Spinal cord (tissue), 10 donors: Measurements from ENCODE around the gene NPEPPS. TPM values are rescaled to one million over a fixed set of nuclear protein-coding genes. Genes with fewer than 3 reads are reported as not detected.

Source experiments
- DNase-seq, 6 donors: peaks; one replicate each; pipeline versions ENCODE4 v3.0.0 to v3.0.0-alpha.2; 2013 to 2015; ENCODE audit warnings: low spot score in 6 of 6, low read depth in 4 of 6
- H3K27ac ChIP-seq: one replicate; pipeline ENCODE4 v1.5.1; 2013; ENCODE audit warnings: low read depth, low read length, control low read depth
- H3K27me3 ChIP-seq: one replicate; pipeline ENCODE4 v1.6.1; 2013; ENCODE audit warnings: low read length; ENCODE audit not compliant: control insufficient read depth, insufficient read depth
- H3K36me3 ChIP-seq: one replicate; pipeline ENCODE4 v1.6.1; 2013; ENCODE audit warnings: low read length; ENCODE audit not compliant: control insufficient read depth, insufficient read depth
- H3K4me1 ChIP-seq: one replicate; pipeline ENCODE4 v1.6.1; 2013; ENCODE audit warnings: low read length; ENCODE audit not compliant: control insufficient read depth, insufficient read depth
- H3K4me3 ChIP-seq: one replicate; pipeline ENCODE4 v1.5.1; 2013; ENCODE audit warnings: low read depth, low read length, control low read depth
- H3K9me3 ChIP-seq: one replicate; pipeline ENCODE4 v1.6.1; 2013; ENCODE audit warnings: low read length; ENCODE audit not compliant: control insufficient read depth, insufficient read depth
- WGBS: methylation state at CpG from one replicate; pipeline ENCODE4 v1.1.5; 2013; ENCODE audit warnings: missing lambda C conversion rate; ENCODE audit not compliant: insufficient coverage; 5-methylcytosine and 5-hydroxymethylcytosine counted together
- polyA plus RNA-seq, 2 donors: library from polyadenylated mRNA; unstranded; fragments of 120-200 nt; gene quantifications; one replicate each; pipeline ENCODE4 v1.2.1, GENCODE V29; 2013; ENCODE audit not compliant: insufficient read length in 2 of 2
- total RNA-seq, 2 donors: library from RNA; depleted of rRNA in 1 of 2; stranded (reverse); fragments of 120-200 nt in 1 of 2; fragments of >200 nt in 1 of 2; gene quantifications; one replicate each; pipeline versions ENCODE4 v1.2.3 to v1.2.4, GENCODE V29; 2013 to 2014
- donor health status: healthy.

NPEPPS gene
- total and polyA plus RNA-seq, 4 donors, result 111 to 195 (median 186) TPM

- no peak overlapping the region for H3K4me3 ChIP-seq
- H3K27ac ChIP-seq, result no peak overlapping the region
- no peaks in the 10 kb centered on the region for H3K27me3 ChIP-seq
- no peak for DNase-seq
- 22% methylated on average over 1 of the region's 2 CpGs for WGBS
- H3K4me1 ChIP-seq, result peaks cover 7% of the 10 kb centered on the region
- H3K36me3 ChIP-seq, result peaks cover 25% of the 10 kb centered on the region
- no peaks in the 10 kb centered on the region for H3K9me3 ChIP-seq
These were observed 122.5 kb downstream of the NPEPPS start for GRCh38 chr17:47653442-47653841.

GRCh38 chr17:47654991-47655390, 124.1 kb downstream of the NPEPPS start:
- H3K27me3 ChIP-seq, result no peaks in the 10 kb centered on the region
- H3K27ac ChIP-seq, result no peak overlapping the region
- no peak overlapping the region for H3K4me3 ChIP-seq
- H3K9me3 ChIP-seq, result no peaks in the 10 kb centered on the region
- H3K36me3 ChIP-seq, result peaks cover 30% of the 10 kb centered on the region
- no peak for DNase-seq
- 69% methylated on average over 5 of the region's 6 CpGs for WGBS
- H3K4me1 ChIP-seq, result no peaks in the 10 kb centered on the region

- peaks cover 47% of the 10 kb centered on the region for H3K36me3 ChIP-seq
These were observed 129.2 kb downstream of the NPEPPS start for GRCh38 chr17:47660064-47660492.

GRCh38 chr17:47663912-47664623, 133.2 kb downstream of the NPEPPS start:
- Histone ChIP-seq H3K4me3 (no peak overlapping the region), H3K9me3 (no peaks in the 10 kb centered on the region), H3K27ac (no peak overlapping the region), H3K4me1 (no peaks in the 10 kb centered on the region), H3K36me3 (peaks cover 52% of the 10 kb centered on the region), H3K27me3 (no peaks in the 10 kb centered on the region)
- 60% methylated on average over 3 of the region's 6 CpGs for WGBS
- DNase-seq, result peak in 5 of 6 donors; percentile 28 to 88 (median 44)

More at GRCh38 chr17:47660064-47660492, 129.2 kb downstream of the NPEPPS start:
- H3K4me1 ChIP-seq, result no peaks in the 10 kb centered on the region
- H3K4me3 ChIP-seq, result no peak overlapping the region
- H3K27ac ChIP-seq, result no peak overlapping the region
- DNase-seq, result no peak
- no peaks in the 10 kb centered on the region for H3K9me3 ChIP-seq
- WGBS, result 100% methylated on average over 1 of the region's 6 CpGs
- H3K27me3 ChIP-seq, result no peaks in the 10 kb centered on the region

GRCh38 chr17:47664624-47664941, 133.7 kb downstream of the NPEPPS start:
- Histone ChIP-seq H3K27ac (no peak overlapping the region), H3K4me3 (no peak overlapping the region), H3K4me1 (no peaks in the 10 kb centered on the region), H3K36me3 (peaks cover 54% of the 10 kb centered on the region), H3K27me3 (no peaks in the 10 kb centered on the region), H3K9me3 (no peaks in the 10 kb centered on the region)
- no peak for DNase-seq

- 95% methylated on average over 2 of the region's 3 CpGs for WGBS
- Histone ChIP-seq H3K27me3 (no peaks in the 10 kb centered on the region), H3K27ac (no peak overlapping the region), H3K4me1 (no peaks in the 10 kb centered on the region), H3K9me3 (no peaks in the 10 kb centered on the region), H3K4me3 (no peak overlapping the region), H3K36me3 (peaks cover 60% of the 10 kb centered on the region)
- no peak for DNase-seq
These were observed 134.7 kb downstream of the NPEPPS start for GRCh38 chr17:47665655-47666054.

GRCh38 chr17:47669081-47669480, 138.2 kb downstream of the NPEPPS start:
- no peak overlapping the region for H3K4me3 ChIP-seq
- peaks cover 66% of the 10 kb centered on the region for H3K36me3 ChIP-seq
- H3K9me3 ChIP-seq, result no peaks in the 10 kb centered on the region
- no peaks in the 10 kb centered on the region for H3K4me1 ChIP-seq
- no peaks in the 10 kb centered on the region for H3K27me3 ChIP-seq
- DNase-seq, result no peak
- H3K27ac ChIP-seq, result no peak overlapping the region
- 100% methylated on average over 2 of the region's 4 CpGs for WGBS

- Histone ChIP-seq H3K36me3 (peaks cover 68% of the 10 kb centered on the region), H3K4me3 (no peak overlapping the region), H3K9me3 (no peaks in the 10 kb centered on the region), H3K27ac (no peak overlapping the region), H3K4me1 (no peaks in the 10 kb centered on the region), H3K27me3 (no peaks in the 10 kb centered on the region)
- WGBS, result 75% methylated on average over 1 of the region's 1 CpG
- no peak for DNase-seq
These were observed 139.2 kb downstream of the NPEPPS start for GRCh38 chr17:47670064-47670463.
